GM10266 (cell line): ENCODE data around the gene HOXB6.

ENCODE experiments used
- DNase-seq: peaks from one replicate; pipeline ENCODE4 v3.0.0; 2012; ENCODE audit errors: extremely low spot score
- CTCF ChIP-seq: IDR thresholded peaks from 2 replicates; pipeline ENCODE4 v1.5.1; 2012; ENCODE audit warnings: mild to moderate bottlenecking, low read depth; ENCODE audit not compliant: control insufficient read depth, insufficient read depth; ENCODE audit errors: missing control alignments

HOXB6 gene

GRCh38 chr17:48619826-48620449, 15.2 kb upstream of the HOXB6 start:
- TF ChIP-seq CTCF: no peak
- DNase-seq: no peak

DNA sequence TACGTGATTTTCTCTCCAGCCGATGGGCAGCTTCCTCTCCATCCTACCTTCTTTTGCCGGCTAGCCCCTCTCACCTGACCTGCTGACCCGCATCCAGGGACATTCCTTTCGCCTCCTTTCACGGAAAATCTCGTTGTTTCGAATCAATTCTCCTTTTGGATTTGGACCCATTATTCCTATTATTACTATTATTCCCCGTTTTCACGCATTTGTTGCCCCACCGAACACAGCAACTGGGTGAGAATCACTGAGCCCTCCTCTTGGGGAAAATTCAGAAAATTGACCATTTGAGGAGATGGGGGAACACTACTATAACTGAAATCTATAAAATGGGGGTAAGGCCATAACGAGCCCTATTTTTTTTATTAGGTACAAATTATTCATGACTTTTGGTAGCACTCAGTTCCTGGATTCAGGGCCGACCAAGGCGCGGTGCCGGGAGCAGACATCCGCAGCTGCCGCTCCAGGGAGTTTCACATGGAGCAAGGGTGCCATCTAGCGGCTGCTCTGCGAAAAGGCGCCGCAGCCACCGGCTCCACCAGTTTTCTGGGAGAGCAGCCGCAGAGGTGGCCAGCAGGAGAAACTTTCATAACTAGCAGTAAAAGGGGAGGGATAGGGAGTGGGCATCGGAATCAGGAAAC, 13.6 kb upstream of the HOXB6 start:
- peak; percentile 95 for DNase-seq
- TF ChIP-seq CTCF: peak; percentile 96

DNA sequence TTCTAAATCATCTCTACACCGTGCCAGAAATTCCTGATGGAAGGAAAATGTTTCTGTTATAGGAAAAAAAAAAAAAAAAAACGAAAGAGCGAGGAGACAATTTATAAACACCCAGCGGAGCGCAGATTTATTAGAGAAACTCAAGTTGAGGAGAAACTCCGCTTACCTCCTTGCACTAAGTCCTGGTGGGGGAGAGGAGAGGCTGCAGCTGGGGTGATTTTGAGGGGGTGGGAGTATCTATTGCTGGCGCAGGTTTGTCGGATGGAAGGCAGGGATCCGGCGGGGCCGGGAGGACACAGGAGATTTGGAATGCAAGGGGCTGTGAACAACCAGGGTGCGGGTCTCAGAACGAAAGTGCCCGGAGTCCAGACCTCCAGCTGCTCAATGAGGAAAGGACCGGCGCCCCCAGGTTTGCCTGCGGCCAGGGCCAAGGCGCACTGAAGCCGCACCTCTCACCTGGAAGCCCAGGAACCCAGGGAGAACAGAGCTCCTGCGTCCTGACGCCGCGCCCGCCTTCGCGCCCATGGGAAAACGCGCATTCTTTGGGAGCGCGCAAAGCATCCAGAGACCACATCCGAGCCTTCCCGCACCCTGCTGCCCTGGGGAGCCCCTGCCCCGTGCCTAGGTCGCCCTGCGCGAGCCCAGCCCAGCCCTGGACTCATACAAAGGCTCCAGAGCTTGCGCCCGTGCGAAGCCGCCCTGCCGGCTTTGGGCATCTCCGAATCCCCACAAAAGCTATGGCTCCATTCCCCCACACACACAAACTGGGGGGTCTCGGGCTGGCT, 12.9 kb upstream of the HOXB6 start:
- TF ChIP-seq CTCF: no peak
- no peak for DNase-seq

GRCh38 chr17:48616717-48617470, 12.1 kb upstream of the HOXB6 start:
- no peak for TF ChIP-seq CTCF
- no peak for DNase-seq

DNA sequence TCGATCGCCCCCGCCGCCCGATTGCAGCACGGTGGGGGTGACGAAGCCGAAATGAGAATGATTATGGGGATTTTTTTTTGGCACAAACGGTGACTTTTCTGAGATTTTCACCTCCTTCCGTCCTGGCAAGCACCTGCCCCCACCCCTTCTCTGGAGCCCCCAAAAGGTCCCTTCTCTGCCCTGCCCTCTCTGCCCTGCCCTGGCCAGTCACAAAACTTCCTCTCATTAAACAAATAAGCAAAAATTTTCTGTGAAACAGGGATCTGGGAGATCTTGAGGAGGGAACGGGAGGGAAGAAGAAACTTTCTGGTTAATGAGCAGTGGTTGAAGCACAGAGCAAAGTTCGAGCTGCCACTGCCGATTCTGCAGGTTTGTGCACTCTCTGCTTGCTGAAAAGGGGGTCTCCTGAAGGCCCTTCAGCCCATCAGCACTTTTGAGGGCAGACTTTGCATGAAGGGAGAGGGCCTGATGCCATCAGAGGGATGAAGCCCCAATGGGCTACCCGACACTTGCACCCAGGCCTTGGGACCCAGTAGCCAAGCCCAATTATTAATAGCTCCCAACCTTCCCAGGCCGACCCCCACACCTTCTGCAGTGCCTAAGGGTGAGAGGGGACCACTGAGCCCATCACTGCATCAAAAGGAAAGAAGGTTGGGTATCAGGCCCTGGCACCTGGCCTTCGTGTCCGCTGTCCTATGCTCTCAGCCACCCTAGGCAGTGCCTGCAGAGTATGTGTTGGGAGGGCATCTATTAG, 11.4 kb upstream of the HOXB6 start:
- TF ChIP-seq CTCF: no peak
- no peak for DNase-seq

DNA sequence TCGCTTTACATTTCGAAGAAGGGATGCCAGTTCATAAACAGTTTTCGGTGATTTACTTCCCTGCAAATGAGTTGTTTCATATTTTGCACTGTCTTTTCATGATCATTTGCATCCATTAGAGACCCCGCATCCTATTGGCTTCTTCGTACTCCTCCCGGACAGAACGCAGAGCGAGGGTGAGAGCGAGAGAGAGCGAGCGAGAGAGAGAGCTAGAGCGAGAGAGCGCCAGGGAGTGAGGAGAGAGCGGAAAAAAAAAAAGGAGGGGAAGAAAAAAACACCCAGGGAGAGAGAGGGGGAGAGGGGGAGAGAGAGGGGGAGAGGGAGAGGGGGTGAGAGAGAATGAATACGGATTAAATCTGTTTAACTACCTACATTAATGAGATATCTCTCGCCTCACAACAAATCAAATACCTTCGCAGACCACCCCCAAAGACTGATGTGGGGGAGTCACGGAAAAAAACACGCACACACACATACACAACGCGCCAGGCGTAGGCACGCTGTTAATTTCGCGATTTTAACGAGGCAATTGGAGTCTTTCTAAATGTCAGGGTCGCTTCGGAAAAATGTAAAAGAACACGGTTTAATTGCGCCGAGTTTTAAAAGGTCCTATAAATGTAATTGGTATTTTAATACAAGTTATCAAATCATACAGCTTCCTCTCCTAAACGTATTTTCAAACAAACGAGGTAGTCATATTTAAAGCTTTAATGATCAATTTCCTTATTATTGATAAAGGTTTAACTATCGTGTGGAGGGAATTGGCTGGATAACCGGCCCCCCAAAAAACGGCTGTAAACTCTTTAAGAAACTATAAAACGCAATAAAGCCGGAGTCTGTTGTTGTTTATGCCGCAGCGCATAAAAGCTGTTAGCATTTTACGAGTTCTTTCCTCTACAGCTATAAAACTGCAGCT, 10.5 kb upstream of the HOXB6 start, which contains the start of gene HOXB8:
HOXB8 (minus strand) TSS at position 246 of the 916 bp plus-strand sequence. CDS start 588 bp downstream, outside the sequence.
- no peak for TF ChIP-seq CTCF
- no peak for DNase-seq
